Cortex of kidney (tissue), 1 donor: ENCODE results near the gene TMIGD1.

ENCODE experiments used
- DNase-seq: peaks from one replicate; lab custom pipeline; 2025; lab: John Stamatoyannopoulos, UW

TMIGD1 gene

GRCh38 chr17:30333503-30334360, at the start of gene TMIGD1:
Gene TMIGD1 (minus strand): TSS chr17:30334057. CDS start chr17:30332133, 1,924 bp downstream.
- DNase-seq: no peak

GRCh38 chr17:30382345-30382744, 48.5 kb upstream of the TMIGD1 start:
- DNase-seq: no peak

GRCh38 chr17:30381340-30381659, 47.4 kb upstream of the TMIGD1 start:
- DNase-seq: no peak

GRCh38 chr17:30380643-30381339, 46.9 kb upstream of the TMIGD1 start:
- DNase-seq: no peak

- DNase-seq: no peak
These were observed 46.1 kb upstream of the TMIGD1 start for GRCh38 chr17:30379903-30380381.

- no peak for DNase-seq
These were observed 45.5 kb upstream of the TMIGD1 start for GRCh38 chr17:30379303-30379902.

GRCh38 chr17:30378825-30379302, 45.0 kb upstream of the TMIGD1 start, which contains the start of gene CPD:
Gene CPD (plus strand): TSS chr17:30378927. CDS start chr17:30378981, 54 bp downstream.
- DNase-seq: no peak

- no peak for DNase-seq
These were observed 44.5 kb upstream of the TMIGD1 start for GRCh38 chr17:30378241-30378824.

- DNase-seq: no peak
These were observed 43.9 kb upstream of the TMIGD1 start for GRCh38 chr17:30377574-30378240.

GRCh38 chr17:30376621-30377452, 43.0 kb upstream of the TMIGD1 start:
- no peak for DNase-seq

- DNase-seq: no peak
These were observed 41.8 kb upstream of the TMIGD1 start for GRCh38 chr17:30375661-30376060.

- DNase-seq: no peak
These were observed 38.9 kb upstream of the TMIGD1 start for GRCh38 chr17:30372755-30373154.

GRCh38 chr17:30369995-30370394, 36.1 kb upstream of the TMIGD1 start:
- DNase-seq: no peak

- no peak for DNase-seq
These were observed 35.3 kb upstream of the TMIGD1 start for GRCh38 chr17:30368912-30369720.

- DNase-seq: no peak
These were observed 32.7 kb upstream of the TMIGD1 start for GRCh38 chr17:30366536-30366935.

GRCh38 chr17:30363715-30364202, 29.9 kb upstream of the TMIGD1 start:
- no peak for DNase-seq

GRCh38 chr17:30361766-30362279, 28.0 kb upstream of the TMIGD1 start:
- DNase-seq: no peak

GRCh38 chr17:30360086-30360808, 26.4 kb upstream of the TMIGD1 start:
- no peak for DNase-seq
